ENCODE results near the gene CPEB4. TPM values are rescaled to one million over a fixed set of nuclear protein-coding genes. Genes with fewer than 3 reads are reported as not detected.

CPEB4 gene
- total RNA-seq, 1 experiment from 2014 or later = 11.1 TPM

- TF ChIP-seq SRF (IDR thresholded peaks at IDR 0.05; ENCODE audit: low read depth) = no peak
- TF ChIP-seq SIN3A (IDR thresholded peaks at IDR 0.05; ENCODE audit: low read depth) = peak; percentile 100
- TF ChIP-seq, protein P1, sequence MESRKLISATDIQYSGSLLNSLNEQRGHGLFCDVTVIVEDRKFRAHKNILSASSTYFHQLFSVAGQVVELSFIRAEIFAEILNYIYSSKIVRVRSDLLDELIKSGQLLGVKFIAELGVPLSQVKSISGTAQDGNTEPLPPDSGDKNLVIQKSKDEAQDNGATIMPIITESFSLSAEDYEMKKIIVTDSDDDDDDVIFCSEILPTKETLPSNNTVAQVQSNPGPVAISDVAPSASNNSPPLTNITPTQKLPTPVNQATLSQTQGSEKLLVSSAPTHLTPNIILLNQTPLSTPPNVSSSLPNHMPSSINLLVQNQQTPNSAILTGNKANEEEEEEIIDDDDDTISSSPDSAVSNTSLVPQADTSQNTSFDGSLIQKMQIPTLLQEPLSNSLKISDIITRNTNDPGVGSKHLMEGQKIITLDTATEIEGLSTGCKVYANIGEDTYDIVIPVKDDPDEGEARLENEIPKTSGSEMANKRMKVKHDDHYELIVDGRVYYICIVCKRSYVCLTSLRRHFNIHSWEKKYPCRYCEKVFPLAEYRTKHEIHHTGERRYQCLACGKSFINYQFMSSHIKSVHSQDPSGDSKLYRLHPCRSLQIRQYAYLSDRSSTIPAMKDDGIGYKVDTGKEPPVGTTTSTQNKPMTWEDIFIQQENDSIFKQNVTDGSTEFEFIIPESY (IDR thresholded peaks at IDR 0.05; ENCODE audit: extremely low read depth, insufficient replicate concordance, low read length) = no peak
Observed at GRCh38 chr5:173887610-173888472, at the start of gene CPEB4 (continued).

DNA sequence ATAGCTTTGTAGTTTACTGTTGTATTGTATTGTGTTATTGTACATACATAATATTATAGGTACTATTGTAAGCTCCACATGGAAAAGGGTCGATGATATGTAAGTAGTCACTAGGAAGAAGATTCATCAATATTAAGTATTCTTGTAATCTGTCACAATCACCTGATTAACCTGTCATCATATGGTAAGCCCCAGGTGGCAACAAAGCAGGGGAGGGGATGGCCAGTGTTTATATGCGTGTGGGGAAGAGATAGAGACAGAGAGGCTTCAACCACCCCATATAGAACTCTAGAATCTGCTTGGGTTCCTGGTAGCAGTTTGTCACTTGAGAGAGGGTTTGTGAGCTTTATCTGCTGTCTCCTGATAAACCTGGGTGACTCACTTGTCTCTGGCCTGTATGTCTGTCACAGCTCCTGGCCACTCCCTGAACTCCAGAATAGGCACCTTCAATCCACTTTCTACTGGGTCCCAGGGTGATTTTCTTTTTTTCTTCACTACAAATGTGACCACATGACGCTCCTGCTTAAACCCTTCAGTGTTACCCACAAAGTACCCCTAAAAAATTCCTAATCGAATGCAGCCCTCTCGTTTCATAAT is 48.9 kb upstream of the CPEB4 start:
- no peaks in the 10 kb centered on the region for H3K79me2 ChIP-seq (ENCODE audit: insufficient read depth, low read length)
- ATAC-seq (no peak), DNase-seq (ENCODE audit: low read depth, low spot score) (no peak)
- no peak overlapping the region for H3K9ac ChIP-seq (ENCODE audit: low read length)
- no peaks in the 10 kb centered on the region for H3K4me1 ChIP-seq (ENCODE audit: control insufficient read depth in 1 of 2, insufficient read depth in 2 of 2, low read length in 2 of 2)
- H3K36me3 ChIP-seq (ENCODE audit: control insufficient read depth in 1 of 2, insufficient read depth in 2 of 2, low read length in 2 of 2) = no peaks in the 10 kb centered on the region
- H3K27ac ChIP-seq (ENCODE audit: low read depth, low read length) = no peak overlapping the region
- no peak overlapping the region for H2AFZ ChIP-seq (ENCODE audit: low read depth, low read length, poor library complexity, severe bottlenecking)
- H3K9me2 ChIP-seq (ENCODE audit: insufficient read depth) = 0 out of 2 replicates have a peak, but pooled peaks cover 3% of the 10 kb centered on the region
- H3K4me2 ChIP-seq (ENCODE audit: low read length) = no peak overlapping the region
- no peak overlapping the region for H3K4me3 ChIP-seq (replicated peaks in 1 of 2; ENCODE audit: low read depth in 1 of 2, low read length in 2 of 2)
- POLR2A ChIA-PET = interaction anchor here (0.6 kb wide), 1 partner anchor 45 kb away, joined by 3 read pairs; no protein-coding TSS in a partner anchor
- H3K27me3 ChIP-seq (ENCODE audit: insufficient read depth, low read length) = no peaks in the 10 kb centered on the region
- RAD21 ChIA-PET (ENCODE audit: low non-redundant PET in 1 of 2, low total read pairs in 2 of 2, uncharacterized antibody in 2 of 2, unreplicated experiment in 2 of 2) = no interaction called here
- CTCF ChIA-PET = no interaction called here
- H4K20me1 ChIP-seq (ENCODE audit: insufficient read depth) = no peaks in the 10 kb centered on the region
- intact Hi-C loops (cut with micrococcal nuclease) = no loop called here
- no TSS peak for BruUV-seq (replicated peaks)
- H3K9me3 ChIP-seq (ENCODE audit: control insufficient read depth in 1 of 2, insufficient read depth in 1 of 2, low read depth in 1 of 2, low read length in 2 of 2) = no peaks in the 10 kb centered on the region
- TF ChIP-seq YY1 (IDR thresholded peaks at IDR 0.05; ENCODE audit: extremely low read depth, insufficient replicate concordance, low read depth, low read length) (no peak), REST (IDR thresholded peaks at IDR 0.05; ENCODE audit: low read depth) (no peak), POLR2A (IDR thresholded peaks at IDR 0.05; ENCODE audit: borderline replicate concordance, extremely low read depth, insufficient read depth, insufficient read length) (no peak), SIN3A (IDR thresholded peaks at IDR 0.05; ENCODE audit: low read depth) (no peak), TCF7L2 (IDR thresholded peaks at IDR 0.05; ENCODE audit: borderline replicate concordance, extremely low read depth, insufficient read depth, insufficient read length) (no peak), ZFX (IDR thresholded peaks at IDR 0.05) (no peak), FOSL1 (IDR thresholded peaks at IDR 0.05; ENCODE audit: low read depth) (no peak), MAX (IDR thresholded peaks at IDR 0.05) (no peak), ZNF274 (IDR thresholded peaks at IDR 0.05; ENCODE audit: low read depth, low read length) (no peak), SRF (IDR thresholded peaks at IDR 0.05; ENCODE audit: low read depth) (no peak)
- TF ChIP-seq, protein P2, sequence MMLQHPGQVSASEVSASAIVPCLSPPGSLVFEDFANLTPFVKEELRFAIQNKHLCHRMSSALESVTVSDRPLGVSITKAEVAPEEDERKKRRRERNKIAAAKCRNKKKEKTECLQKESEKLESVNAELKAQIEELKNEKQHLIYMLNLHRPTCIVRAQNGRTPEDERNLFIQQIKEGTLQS (IDR thresholded peaks at IDR 0.05) = no peak
- TF ChIP-seq, protein P1 (IDR thresholded peaks at IDR 0.05; ENCODE audit: extremely low read depth, insufficient replicate concordance, low read length) = no peak
